ENCODE results near the gene CTRB1. TPM values are rescaled to one million over a fixed set of nuclear protein-coding genes. Genes with fewer than 3 reads are reported as not detected.

The CTRB1 gene
- total RNA-seq, 1 experiment from 2014 or later, result not detected

DNA sequence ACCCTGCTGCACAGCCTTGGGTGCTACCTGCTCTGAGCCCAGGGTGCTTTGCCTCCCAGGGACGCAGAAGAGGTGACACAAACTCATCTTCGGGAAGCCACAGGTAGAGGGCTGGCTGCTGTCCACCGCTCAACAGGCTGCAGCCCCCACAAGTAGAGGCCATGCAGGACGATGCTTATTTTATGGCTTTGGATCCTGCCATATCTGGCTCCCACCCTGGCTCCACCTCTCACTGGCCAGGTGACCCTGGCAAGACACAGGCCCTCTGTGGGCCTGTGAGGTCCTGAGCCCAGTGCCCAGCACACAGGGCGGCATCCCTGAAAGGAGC lies 44.0 kb downstream of the CTRB1 start:
- H4K5ac ChIP-seq (ENCODE audit: insufficient read length, low read depth, low read length), result no peak overlapping the region
- no peak overlapping the region for H3K23ac ChIP-seq (ENCODE audit: insufficient read length, low read depth, low read length)
- no peak overlapping the region for H3K56ac ChIP-seq (ENCODE audit: insufficient read length, low read depth, low read length)
- H3K9ac ChIP-seq (ENCODE audit: extremely low read depth, insufficient read length, low read length), result no peak overlapping the region
- no peak overlapping the region for H2BK5ac ChIP-seq (ENCODE audit: insufficient read length, low read length)
- no CpG with 5 or more reads among the region's 5 CpGs for WGBS (ENCODE audit: extremely low coverage, insufficient read length, low lambda C conversion rate)
- no peaks in the 10 kb centered on the region for H3K9me3 Mint-ChIP-seq
- H3K27ac ChIP-seq (ENCODE audit: insufficient read length, low read depth, low read length), result no peak overlapping the region
- no peak overlapping the region for H2BK120ac ChIP-seq (ENCODE audit: low read depth, low read length, poor library complexity, severe bottlenecking)
- peaks cover 6% of the 10 kb centered on the region for H4K20me1 ChIP-seq (ENCODE audit: control insufficient read depth, insufficient read depth, insufficient read length)
- no peak overlapping the region; a peak in 1 of 5 replicates for H3K4me3 Mint-ChIP-seq
- H3K4me2 ChIP-seq (ENCODE audit: insufficient read depth, insufficient read length, low read length), result no peak overlapping the region
- H3K79me1 ChIP-seq (ENCODE audit: insufficient read depth, low read depth, low read length, poor library complexity, severe bottlenecking), result peaks cover 15% of the 10 kb centered on the region
- no peaks in the 10 kb centered on the region for H3K27me3 ChIP-seq (ENCODE audit: insufficient read depth, low read length)
- H3K27me3 Mint-ChIP-seq (ENCODE audit: low read depth), result no peaks in the 10 kb centered on the region
- H3K4me1 Mint-ChIP-seq, result peaks cover 49 to 50% of the 10 kb centered on the region in 2 experiments
- TF ChIP-seq, protein P1, sequence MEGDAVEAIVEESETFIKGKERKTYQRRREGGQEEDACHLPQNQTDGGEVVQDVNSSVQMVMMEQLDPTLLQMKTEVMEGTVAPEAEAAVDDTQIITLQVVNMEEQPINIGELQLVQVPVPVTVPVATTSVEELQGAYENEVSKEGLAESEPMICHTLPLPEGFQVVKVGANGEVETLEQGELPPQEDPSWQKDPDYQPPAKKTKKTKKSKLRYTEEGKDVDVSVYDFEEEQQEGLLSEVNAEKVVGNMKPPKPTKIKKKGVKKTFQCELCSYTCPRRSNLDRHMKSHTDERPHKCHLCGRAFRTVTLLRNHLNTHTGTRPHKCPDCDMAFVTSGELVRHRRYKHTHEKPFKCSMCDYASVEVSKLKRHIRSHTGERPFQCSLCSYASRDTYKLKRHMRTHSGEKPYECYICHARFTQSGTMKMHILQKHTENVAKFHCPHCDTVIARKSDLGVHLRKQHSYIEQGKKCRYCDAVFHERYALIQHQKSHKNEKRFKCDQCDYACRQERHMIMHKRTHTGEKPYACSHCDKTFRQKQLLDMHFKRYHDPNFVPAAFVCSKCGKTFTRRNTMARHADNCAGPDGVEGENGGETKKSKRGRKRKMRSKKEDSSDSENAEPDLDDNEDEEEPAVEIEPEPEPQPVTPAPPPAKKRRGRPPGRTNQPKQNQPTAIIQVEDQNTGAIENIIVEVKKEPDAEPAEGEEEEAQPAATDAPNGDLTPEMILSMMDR (conservative IDR thresholded peaks at IDR 0.05), result no peak
- no peak for DNase-seq
- H3K36me3 Mint-ChIP-seq (ENCODE audit: insufficient read depth in 1 of 3, low read depth in 3 of 3), result peaks cover 5 to 9% (median 6%) of the 10 kb centered on the region in 3 experiments; a peak in 5 of 7 replicates
- H3T11ph ChIP-seq (ENCODE audit: low read length), result no peak overlapping the region
- no peak overlapping the region for H2AK5ac ChIP-seq (ENCODE audit: insufficient read length, low read length)
- H2BK12ac ChIP-seq (ENCODE audit: insufficient read length, low read depth, low read length), result no peak overlapping the region
- no peak overlapping the region for H4K91ac ChIP-seq (ENCODE audit: insufficient read length, low read depth, low read length)
- no peaks in the 10 kb centered on the region for H3K9me3 ChIP-seq (ENCODE audit: control insufficient read depth, low read depth, low read length)
- H3K4me1 ChIP-seq (ENCODE audit: insufficient read depth, low read length), result peaks cover 6% of the 10 kb centered on the region; the same call in 1 of the 2 replicates
- H2BK15ac ChIP-seq (ENCODE audit: low read depth, low read length), result no peak overlapping the region
- H2AFZ ChIP-seq (ENCODE audit: low read length), result no peak overlapping the region
- peaks cover 30% of the 10 kb centered on the region; the same call in 1 of the 2 replicates for H3K79me2 ChIP-seq (ENCODE audit: insufficient read depth, low read length)
- H4K8ac ChIP-seq (replicated peaks; ENCODE audit: insufficient read length, low read depth, low read length), result no peak overlapping the region
- H3K4ac ChIP-seq (ENCODE audit: low read depth, low read length), result no peak overlapping the region
- no peak overlapping the region; the same call in 1 of the 2 replicates for H3K14ac ChIP-seq (ENCODE audit: insufficient read depth, low read length)
- no peak overlapping the region for H3K18ac ChIP-seq (ENCODE audit: insufficient read length, low read depth, low read length)
- no peak overlapping the region for H2BK20ac ChIP-seq (ENCODE audit: low read depth, low read length, poor library complexity, severe bottlenecking)
- H3K27ac Mint-ChIP-seq, result no peak overlapping the region
- H3K23me2 ChIP-seq (ENCODE audit: insufficient read length, low read depth, low read length, poor library complexity, severe bottlenecking), result peaks cover 13% of the 10 kb centered on the region

Data from H9 (cell line).